Measurements from ENCODE around the gene KAT8.

The KAT8 gene

DNA sequence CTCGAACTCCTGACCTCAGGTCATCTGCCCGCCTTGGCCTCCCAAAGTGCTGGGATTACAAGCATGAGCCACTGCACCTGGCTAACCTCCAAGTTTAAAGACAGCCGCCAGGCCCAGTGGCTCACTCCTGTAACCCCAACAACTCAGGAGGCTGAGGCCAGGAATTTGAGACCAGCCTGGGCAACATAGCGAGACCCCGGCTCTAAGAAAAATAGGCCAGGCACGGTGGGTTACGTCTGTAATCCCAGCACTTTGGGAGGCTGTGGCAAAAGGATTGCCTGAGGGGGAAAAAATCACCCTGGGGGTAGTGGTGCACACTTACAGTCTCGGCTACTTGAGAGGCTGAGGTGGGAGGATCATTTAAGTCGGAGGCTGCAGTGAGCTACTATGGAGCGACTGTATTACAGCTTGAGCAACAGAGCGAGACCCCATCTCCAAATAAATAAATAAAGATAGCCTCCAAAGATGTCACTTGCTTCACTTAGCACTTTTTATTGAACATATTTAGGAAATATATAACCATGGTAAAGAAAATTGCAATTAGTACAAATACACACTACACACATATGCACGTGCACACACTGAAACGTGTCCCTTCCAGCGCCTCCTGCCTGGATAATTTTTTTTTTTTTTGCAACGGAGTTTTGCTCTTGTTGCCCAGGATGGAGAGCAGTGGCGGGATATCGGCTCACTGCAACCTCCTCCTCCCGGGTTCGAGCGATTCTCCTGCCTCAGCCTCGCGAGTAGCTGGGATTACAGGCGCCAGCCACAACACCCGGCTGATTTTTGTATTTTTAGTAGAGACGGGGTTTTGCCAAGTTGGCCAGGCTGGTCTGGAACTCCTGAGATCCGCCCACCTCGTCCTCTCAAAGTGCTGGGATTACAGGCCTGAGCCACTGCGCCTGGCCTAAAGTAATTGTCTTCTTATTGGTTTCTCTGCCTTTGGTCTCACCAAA, 10.7 kb upstream of the KAT8 start:
- TF ChIP-seq, protein P1, sequence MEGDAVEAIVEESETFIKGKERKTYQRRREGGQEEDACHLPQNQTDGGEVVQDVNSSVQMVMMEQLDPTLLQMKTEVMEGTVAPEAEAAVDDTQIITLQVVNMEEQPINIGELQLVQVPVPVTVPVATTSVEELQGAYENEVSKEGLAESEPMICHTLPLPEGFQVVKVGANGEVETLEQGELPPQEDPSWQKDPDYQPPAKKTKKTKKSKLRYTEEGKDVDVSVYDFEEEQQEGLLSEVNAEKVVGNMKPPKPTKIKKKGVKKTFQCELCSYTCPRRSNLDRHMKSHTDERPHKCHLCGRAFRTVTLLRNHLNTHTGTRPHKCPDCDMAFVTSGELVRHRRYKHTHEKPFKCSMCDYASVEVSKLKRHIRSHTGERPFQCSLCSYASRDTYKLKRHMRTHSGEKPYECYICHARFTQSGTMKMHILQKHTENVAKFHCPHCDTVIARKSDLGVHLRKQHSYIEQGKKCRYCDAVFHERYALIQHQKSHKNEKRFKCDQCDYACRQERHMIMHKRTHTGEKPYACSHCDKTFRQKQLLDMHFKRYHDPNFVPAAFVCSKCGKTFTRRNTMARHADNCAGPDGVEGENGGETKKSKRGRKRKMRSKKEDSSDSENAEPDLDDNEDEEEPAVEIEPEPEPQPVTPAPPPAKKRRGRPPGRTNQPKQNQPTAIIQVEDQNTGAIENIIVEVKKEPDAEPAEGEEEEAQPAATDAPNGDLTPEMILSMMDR (IDR thresholded peaks at IDR 0.05) = no peak
- Histone ChIP-seq H3K4me3 (ENCODE audit: low read depth in 1 of 2, low read length in 1 of 2) (no peak overlapping the region), H3K9me3 (no peaks in the 10 kb centered on the region)

GRCh38 chr16:31107465-31107867, 10.0 kb upstream of the KAT8 start:
- peak overlapping the region; percentile 93 for H3K27ac ChIP-seq
- no peaks in the 10 kb centered on the region for H3K27me3 ChIP-seq
- H3K36me3 ChIP-seq = peaks cover 35% of the 10 kb centered on the region
- no peaks in the 10 kb centered on the region for H3K9me3 ChIP-seq
- H3K4me3 ChIP-seq (ENCODE audit: low read depth in 1 of 2, low read length in 1 of 2) = peak overlapping the region in 1 of 2 experiments; percentile 88
- TF ChIP-seq, protein P1 (IDR thresholded peaks at IDR 0.05) = no peak
- H3K4me1 ChIP-seq (ENCODE audit: control insufficient read depth in 1 of 2, insufficient read depth in 1 of 2, low read depth in 1 of 2, low read length in 1 of 2) = peaks cover 19 to 30% of the 10 kb centered on the region in 2 experiments

More for the DNA sequence above, 10.7 kb upstream of the KAT8 start:
- H3K36me3 ChIP-seq = peaks cover 28% of the 10 kb centered on the region
- no peaks in the 10 kb centered on the region for H3K27me3 ChIP-seq
- H3K27ac ChIP-seq = peak overlapping the region; percentile 93
- H3K4me1 ChIP-seq (ENCODE audit: control insufficient read depth in 1 of 2, insufficient read depth in 1 of 2, low read depth in 1 of 2, low read length in 1 of 2) = peaks cover 15 to 25% of the 10 kb centered on the region in 2 experiments

DNA sequence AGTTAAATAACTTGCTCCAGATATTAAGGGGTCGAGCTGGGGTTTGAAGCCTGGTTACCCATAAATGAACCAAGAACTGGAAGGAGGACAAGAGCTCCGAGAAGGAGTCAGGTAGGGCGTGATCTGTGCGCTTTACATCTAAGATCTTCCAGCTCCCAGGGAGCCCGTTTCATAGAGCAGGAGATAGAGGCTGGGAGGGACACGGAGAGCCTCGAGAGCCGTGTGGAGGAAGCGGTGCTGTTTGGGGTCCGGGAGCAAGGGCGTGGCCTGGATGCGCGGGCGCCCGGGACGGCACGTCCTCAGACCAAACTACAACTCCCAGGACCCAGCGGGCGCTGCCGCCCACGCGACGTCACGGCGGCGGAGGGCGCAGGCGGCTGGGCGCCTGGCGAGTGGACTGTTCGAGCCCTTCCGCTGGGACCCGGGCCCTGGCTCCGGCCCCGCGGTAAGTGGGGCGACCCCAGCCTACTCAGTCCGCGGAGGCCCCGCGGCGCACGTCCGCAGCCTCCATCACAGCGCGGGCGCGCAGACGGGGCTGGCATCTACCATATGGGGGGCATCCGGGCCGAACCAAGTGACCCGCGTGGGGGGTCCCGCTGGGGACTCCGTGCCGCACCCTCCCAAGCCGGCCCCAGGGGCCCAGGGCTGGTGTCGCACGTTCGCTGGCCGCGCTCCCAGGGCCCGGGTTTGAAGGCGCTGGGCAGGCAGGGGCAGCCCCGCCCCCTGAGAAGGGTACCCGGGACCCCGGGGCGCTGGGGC, 9.2 kb upstream of the KAT8 start, which contains the start of gene BCKDK:
Gene BCKDK (plus strand): TSS at position 352 of the 759 bp plus-strand sequence. CDS start 838 bp downstream, outside the sequence.
- Histone ChIP-seq H3K36me3 (peaks cover 37% of the 10 kb centered on the region), H3K4me1 (ENCODE audit: control insufficient read depth in 1 of 2, insufficient read depth in 1 of 2, low read depth in 1 of 2, low read length in 1 of 2) (peaks cover 26 to 38% of the 10 kb centered on the region in 2 experiments), H3K27me3 (no peaks in the 10 kb centered on the region), H3K27ac (peak within 1 kb of the TSS; percentile 93), H3K9me3 (no peaks in the 10 kb centered on the region), H3K4me3 (ENCODE audit: low read depth in 1 of 2, low read length in 1 of 2) (peak within 1 kb of the TSS; percentile 88 to 98)
- TF ChIP-seq, protein P1 (IDR thresholded peaks at IDR 0.05) = no peak

- peaks cover 34 to 45% of the 10 kb centered on the region in 2 experiments for H3K4me1 ChIP-seq (ENCODE audit: control insufficient read depth in 1 of 2, insufficient read depth in 1 of 2, low read depth in 1 of 2, low read length in 1 of 2)
- no peaks in the 10 kb centered on the region for H3K27me3 ChIP-seq
- peak overlapping the region; percentile 93 for H3K27ac ChIP-seq
- H3K4me3 ChIP-seq (ENCODE audit: low read depth in 1 of 2, low read length in 1 of 2) = peak overlapping the region; percentile 88 to 98
- peaks cover 37% of the 10 kb centered on the region for H3K36me3 ChIP-seq
- H3K9me3 ChIP-seq = no peaks in the 10 kb centered on the region
- TF ChIP-seq, protein P1 (IDR thresholded peaks at IDR 0.05) = no peak
These were observed 8.5 kb upstream of the KAT8 start for GRCh38 chr16:31108794-31109558.

DNA sequence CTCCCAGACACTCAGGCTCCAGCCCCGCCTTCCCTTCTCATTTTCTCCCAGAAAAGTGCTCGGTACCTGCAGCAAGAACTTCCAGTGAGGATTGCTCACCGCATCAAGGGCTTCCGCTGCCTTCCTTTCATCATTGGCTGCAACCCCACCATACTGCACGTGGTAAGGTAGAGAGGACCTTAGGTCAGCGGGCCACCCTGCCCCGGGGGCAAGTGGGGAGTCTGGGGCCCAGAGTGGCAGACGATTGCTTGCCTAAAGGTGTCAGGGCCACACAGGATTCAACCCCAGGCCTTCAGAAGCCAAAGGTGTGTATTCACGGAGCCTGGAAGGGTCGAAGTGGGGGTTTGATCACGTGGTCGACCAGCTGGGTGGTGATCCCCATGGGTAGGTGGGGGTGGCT, 7.8 kb upstream of the KAT8 start:
- Histone ChIP-seq H3K9me3 (no peaks in the 10 kb centered on the region), H3K4me3 (ENCODE audit: low read depth in 1 of 2, low read length in 1 of 2) (no peak overlapping the region), H3K4me1 (ENCODE audit: control insufficient read depth in 1 of 2, insufficient read depth in 1 of 2, low read depth in 1 of 2, low read length in 1 of 2) (peaks cover 40 to 52% of the 10 kb centered on the region in 2 experiments), H3K27ac (peak overlapping the region; percentile 93), H3K27me3 (no peaks in the 10 kb centered on the region), H3K36me3 (peaks cover 37% of the 10 kb centered on the region)
- TF ChIP-seq, protein P1 (IDR thresholded peaks at IDR 0.05) = no peak
